Suprapubic skin (tissue), 4 donors: ENCODE results near the gene BAZ2B. TPM values are rescaled to one million over a fixed set of nuclear protein-coding genes. Genes with fewer than 3 reads are reported as not detected.

ENCODE experiments used
- DNase-seq, 2 donors: peaks; one replicate each; pipeline ENCODE4 v3.0.0-alpha.2; 2019; ENCODE audit warnings: low spot score in 2 of 2
- H3K27ac ChIP-seq: fragments of 200-600 bp; sonication (generic); one replicate; pipeline ENCODE4 v1.5.1; 2019
- H3K27me3 ChIP-seq: fragments of 200-600 bp; sonication (generic); one replicate; pipeline ENCODE4 v1.5.1; 2019
- H3K36me3 ChIP-seq: fragments of 200-600 bp; sonication (generic); one replicate; pipeline ENCODE4 v1.5.1; 2019
- H3K4me1 ChIP-seq: fragments of 200-600 bp; sonication (generic); one replicate; pipeline ENCODE4 v1.5.1; 2019
- H3K4me3 ChIP-seq: fragments of 200-600 bp; sonication (generic); one replicate; pipeline ENCODE4 v1.5.1; 2019; ENCODE audit warnings: mild to moderate bottlenecking
- H3K9me3 ChIP-seq: fragments of 200-600 bp; sonication (generic); one replicate; pipeline ENCODE4 v1.5.1; 2019
- CTCF ChIP-seq, 2 donors: fragments of 200-600 bp in 1 of 2; fragments of 450-650 bp in 1 of 2; sonication (generic) in 1 of 2; IDR thresholded peaks; one replicate each; pipeline ENCODE4 v1.5.1; 2016 to 2019; ENCODE audit warnings: antibody characterized with exemption in 2 of 2, mild to moderate bottlenecking in 1 of 2, moderate library complexity in 1 of 2
- EP300 ChIP-seq: sonication (generic); formaldehyde crosslinking; IDR thresholded peaks from one replicate; pipeline ENCODE4 v1.6.1; 2017; ENCODE audit warnings: antibody characterized with exemption
- POLR2A ChIP-seq, 2 donors: fragments of 450-650 bp; IDR thresholded peaks; one replicate each; pipeline ENCODE4 v1.6.1; 2017; ENCODE audit warnings: antibody characterized with exemption in 2 of 2, mild to moderate bottlenecking in 2 of 2, moderate library complexity in 2 of 2
- POLR2AphosphoS5 ChIP-seq, 3 donors: sonication (generic); formaldehyde crosslinking; IDR thresholded peaks; one replicate each; pipeline ENCODE4 v1.6.1; 2017; ENCODE audit warnings: antibody characterized with exemption in 3 of 3
- WGBS: methylation state at CpG from one replicate; pipeline ENCODE4 v1.1.5; 2018; 5-methylcytosine and 5-hydroxymethylcytosine counted together
- total RNA-seq, 4 donors: library from RNA; depleted of rRNA; stranded (reverse); fragments of >200 nt; gene quantifications; one replicate each; pipeline ENCODE4 v1.1.0, GENCODE V29; 2016

Gene BAZ2B
- total RNA-seq, 4 donors from 2014 or later = 61.7 to 185 (median 80.8) TPM

GRCh38 chr2:159290289-159290907 lies 325.9 kb downstream of the BAZ2B start:
- Histone ChIP-seq H3K4me3 (no peak overlapping the region), H3K36me3 (no peaks in the 10 kb centered on the region), H3K27me3 (no peaks in the 10 kb centered on the region), H3K27ac (no peak overlapping the region), H3K4me1 (peaks cover 21% of the 10 kb centered on the region), H3K9me3 (no peaks in the 10 kb centered on the region)
- TF ChIP-seq POLR2AphosphoS5 (IDR thresholded peaks at IDR 0.05) (no peak), CTCF (IDR thresholded peaks at IDR 0.05) (no peak), POLR2A (IDR thresholded peaks at IDR 0.05) (no peak), EP300 (no peak)
- 32% methylated on average over 7 of the region's 7 CpGs for WGBS
- DNase-seq = no peak

- DNase-seq = no peak
- no peak overlapping the region for H3K27ac ChIP-seq
- H3K9me3 ChIP-seq = no peaks in the 10 kb centered on the region
- H3K27me3 ChIP-seq = no peaks in the 10 kb centered on the region
- H3K4me3 ChIP-seq = no peak overlapping the region
- H3K4me1 ChIP-seq = peaks cover 29% of the 10 kb centered on the region
- TF ChIP-seq EP300 = no peak
- TF ChIP-seq POLR2A (IDR thresholded peaks at IDR 0.05) = no peak
- no peak for TF ChIP-seq POLR2AphosphoS5 (IDR thresholded peaks at IDR 0.05)
- H3K36me3 ChIP-seq = no peaks in the 10 kb centered on the region
Measured at GRCh38 chr2:159287733-159288132, 328.6 kb downstream of the BAZ2B start.

GRCh38 chr2:159286709-159287441 lies 329.5 kb downstream of the BAZ2B start:
- no peaks in the 10 kb centered on the region for H3K9me3 ChIP-seq
- under 1% methylated on average over 33 of the region's 50 CpGs for WGBS
- H3K4me3 ChIP-seq = peak overlapping the region; percentile 81
- H3K27me3 ChIP-seq = no peaks in the 10 kb centered on the region
- peak overlapping the region; percentile 93 for H3K27ac ChIP-seq
- TF ChIP-seq POLR2AphosphoS5 (IDR thresholded peaks at IDR 0.05) = peak in 1 of 3 donors; percentile 46
- no peak for TF ChIP-seq EP300
- peak in 1 of 2 donors; percentile 32 for TF ChIP-seq POLR2A (IDR thresholded peaks at IDR 0.05)
- TF ChIP-seq CTCF (IDR thresholded peaks at IDR 0.05) = no peak
- H3K4me1 ChIP-seq = peaks cover 29% of the 10 kb centered on the region
- peak; percentile 98 to 99 for DNase-seq
- peaks cover 3% of the 10 kb centered on the region for H3K36me3 ChIP-seq

GRCh38 chr2:159285929-159286708 lies 330.2 kb downstream of the BAZ2B start, which contains the start of gene WDSUB1:
Gene WDSUB1 (minus strand): TSS chr2:159286703. CDS start chr2:159283069, 3,634 bp downstream.
- H3K4me1 ChIP-seq = peaks cover 28% of the 10 kb centered on the region
- peak within 1 kb of the TSS; percentile 81 for H3K4me3 ChIP-seq
- peak; percentile 85 to 86 for DNase-seq
- TF ChIP-seq CTCF (IDR thresholded peaks at IDR 0.05) (no peak), POLR2A (IDR thresholded peaks at IDR 0.05) (no peak), POLR2AphosphoS5 (IDR thresholded peaks at IDR 0.05) (no peak), EP300 (no peak)
- peak within 1 kb of the TSS; percentile 93 for H3K27ac ChIP-seq
- peaks cover 8% of the 10 kb centered on the region for H3K36me3 ChIP-seq
- no peaks in the 10 kb centered on the region for H3K9me3 ChIP-seq
- no peaks in the 10 kb centered on the region for H3K27me3 ChIP-seq
- 1% methylated on average over 34 of the region's 64 CpGs for WGBS

GRCh38 chr2:159285433-159285832 lies 330.9 kb downstream of the BAZ2B start:
- Histone ChIP-seq H3K9me3 (no peaks in the 10 kb centered on the region), H3K4me1 (peaks cover 21% of the 10 kb centered on the region), H3K27ac (peak overlapping the region; percentile 93), H3K4me3 (peak overlapping the region; percentile 81), H3K36me3 (peaks cover 11% of the 10 kb centered on the region), H3K27me3 (no peaks in the 10 kb centered on the region)
- no peak for TF ChIP-seq POLR2AphosphoS5 (IDR thresholded peaks at IDR 0.05)
- TF ChIP-seq EP300 = no peak
- TF ChIP-seq POLR2A (IDR thresholded peaks at IDR 0.05) = no peak
- TF ChIP-seq CTCF (IDR thresholded peaks at IDR 0.05) = no peak
- 76% methylated on average over 11 of the region's 11 CpGs for WGBS
- DNase-seq = no peak
